GM13976 (cell line): ENCODE data around the gene FXYD7.

Experiments used
- DNase-seq: peaks from one replicate; pipeline ENCODE4 v3.0.0; 2012; ENCODE audit warnings: low spot score
- CTCF ChIP-seq: IDR thresholded peaks from 2 replicates; pipeline ENCODE4 v1.5.1; 2012; ENCODE audit warnings: borderline replicate concordance, mild to moderate bottlenecking; ENCODE audit not compliant: insufficient read depth; ENCODE audit errors: extremely low read depth, missing control alignments, control extremely low read depth
- in situ Hi-C: fragments of 300-500 bp; cut with MboI; formaldehyde crosslinking; loops from one replicate; pipeline ENCODE4 v1.12.0; 2022; ENCODE audit warnings: low sequenced_read_pairs, mixed read lengths, inconsistent platforms; ENCODE audit not compliant: unreplicated experiment

Gene FXYD7

DNA sequence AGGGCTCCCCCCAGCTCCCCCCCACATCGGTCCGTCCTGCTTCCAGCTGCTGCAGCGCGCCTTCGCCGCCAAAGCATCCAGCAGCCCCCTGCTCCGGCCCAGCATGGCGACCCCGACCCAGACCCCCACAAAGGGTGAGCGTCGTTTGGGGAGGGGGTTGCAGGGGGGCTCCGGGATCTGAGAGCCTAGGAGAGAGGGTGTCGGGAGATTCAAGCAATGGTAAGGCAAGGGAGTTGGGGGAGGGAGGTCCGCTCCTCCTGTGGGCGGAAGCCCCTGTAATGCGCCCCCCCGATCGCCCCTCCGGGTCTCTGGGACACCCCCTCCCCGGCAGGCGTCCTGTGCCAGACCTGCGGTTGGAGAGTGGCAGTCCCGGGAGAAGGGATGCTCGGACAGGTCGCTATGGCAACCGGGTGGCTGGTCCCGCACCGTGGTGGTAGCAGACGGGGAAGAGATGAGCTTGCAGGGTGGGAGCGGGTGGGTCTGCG is at the start of gene FXYD7:
Gene FXYD7, plus strand, starts transcription at position 25 of the 485 bp plus-strand sequence. Its CDS starts 79 bp downstream, at position 104.
- no peak for DNase-seq
- in situ Hi-C loops: no loop called here
- TF ChIP-seq CTCF: no peak

GRCh38 chr19:35093430-35093829 is 49.6 kb upstream of the FXYD7 start:
- TF ChIP-seq CTCF: no peak
- in situ Hi-C loops: no loop called here
- no peak for DNase-seq

DNA sequence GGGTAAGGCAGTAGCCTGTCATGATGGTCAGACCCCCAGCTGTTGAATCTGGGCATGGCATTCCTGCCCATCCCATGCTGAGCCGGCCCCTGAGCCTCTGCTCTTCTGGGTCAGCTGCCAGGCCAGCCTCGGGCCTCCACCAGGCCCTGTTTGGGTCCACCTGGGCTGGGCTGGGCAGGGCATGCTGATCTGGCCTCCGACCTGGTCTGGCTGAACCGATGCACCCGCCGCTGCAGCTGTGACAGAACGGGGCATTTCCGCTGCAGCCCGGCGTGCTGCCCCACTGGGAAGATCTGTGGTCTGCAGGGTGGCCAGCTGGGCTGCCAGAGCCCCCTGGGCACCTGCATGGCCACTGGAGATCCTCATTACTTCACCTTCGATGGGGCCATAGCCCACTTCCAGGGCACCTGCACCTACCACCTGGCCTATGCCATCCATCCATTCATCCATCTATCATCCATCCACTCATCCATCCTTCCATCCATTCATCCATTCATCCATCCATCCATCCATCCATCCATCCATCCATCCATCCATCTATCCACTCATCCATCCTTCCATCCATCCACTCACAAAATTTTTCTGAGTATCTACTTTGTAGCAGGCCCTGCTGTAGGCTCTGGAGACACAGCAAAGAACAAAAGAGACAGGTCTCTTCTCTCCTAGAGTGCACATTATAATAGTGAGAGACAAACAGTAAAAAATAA is 49.0 kb upstream of the FXYD7 start:
- DNase-seq: no peak
- TF ChIP-seq CTCF: no peak
- in situ Hi-C loops: no loop called here

DNA sequence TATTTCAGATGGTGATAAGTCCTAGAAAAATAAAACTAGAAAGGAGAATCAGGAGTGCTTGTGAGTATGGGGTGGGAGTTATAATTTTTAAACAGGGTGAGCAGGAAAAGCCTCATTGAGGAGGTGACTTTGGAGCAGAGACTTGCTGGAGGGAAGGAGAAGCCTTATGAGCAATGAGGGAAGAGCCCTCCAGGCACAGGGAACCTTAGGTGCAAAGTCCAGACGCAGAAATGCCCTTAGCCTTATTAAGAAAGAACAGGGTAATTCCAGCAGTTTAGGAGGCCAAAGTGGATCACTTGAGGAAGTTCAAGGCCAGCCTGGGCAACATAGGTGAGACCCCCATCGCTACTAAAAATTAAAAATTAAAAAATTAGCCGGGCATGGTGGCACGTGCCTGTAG is 48.4 kb upstream of the FXYD7 start:
- in situ Hi-C loops: no loop called here
- TF ChIP-seq CTCF: no peak
- DNase-seq: no peak

- no peak for DNase-seq
- TF ChIP-seq CTCF: no peak
- in situ Hi-C loops: no loop called here
These were observed 47.2 kb upstream of the FXYD7 start for GRCh38 chr19:35095667-35096368.

DNA sequence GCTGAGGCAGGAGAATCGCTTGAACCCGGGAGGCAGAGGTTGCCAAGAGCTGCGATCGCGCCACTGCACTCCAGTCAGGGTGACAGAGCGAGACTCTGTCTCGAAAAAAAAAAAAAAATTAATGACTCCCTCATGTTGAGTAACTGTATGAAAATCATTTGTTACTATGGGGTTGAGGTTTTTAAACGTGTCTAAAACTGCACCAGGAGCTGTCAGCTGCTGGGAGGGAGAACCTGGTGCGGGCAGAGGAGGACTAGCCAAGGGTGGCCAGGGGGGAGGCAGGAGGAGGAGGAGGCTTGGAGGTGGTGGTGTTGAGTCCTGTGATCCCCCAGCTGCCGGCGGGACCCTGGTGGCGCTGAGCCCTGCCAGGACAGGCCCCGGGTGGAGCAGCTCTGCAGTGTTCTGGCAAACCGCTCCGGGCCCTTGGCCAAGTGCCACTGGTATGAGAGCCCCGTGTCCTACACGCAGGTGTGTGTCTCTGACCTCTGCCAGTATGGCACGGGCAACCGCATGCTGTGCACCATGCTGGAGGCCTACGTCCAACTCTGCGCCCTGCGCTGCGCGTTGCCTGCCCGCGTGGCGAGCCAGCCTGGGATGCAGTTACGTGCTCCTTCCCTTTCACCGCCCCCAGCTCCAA is 44.5 kb upstream of the FXYD7 start:
- DNase-seq: no peak
- TF ChIP-seq CTCF: no peak
- in situ Hi-C loops: no loop called here
